HG03103 (cell line): ENCODE results near the gene AGPAT1.
"Not testable (repeated sequence)": the region's sequence is repeated elsewhere in the genome, so short reads cannot be mapped to it uniquely, and the experiment has no call there.

Experiments used
- ATAC-seq: cut with Tn5 transposase; IDR thresholded peaks from one replicate; pipeline ENCODE4 v1.9.1; 2021; ENCODE audit warnings: low read depth; ENCODE audit not compliant: unreplicated experiment

AGPAT1 gene

GRCh38 chr6:32151181-32151862 lies 24.6 kb downstream of the AGPAT1 start:
- ATAC-seq = no peak

- ATAC-seq = no peak
Measured at GRCh38 chr6:32149932-32150870, 25.7 kb downstream of the AGPAT1 start.

GRCh38 chr6:32149092-32149755 lies 26.7 kb downstream of the AGPAT1 start:
- no peak for ATAC-seq

- no peak for ATAC-seq
Measured at GRCh38 chr6:32148289-32149091, 27.4 kb downstream of the AGPAT1 start.

GRCh38 chr6:32147401-32148132 lies 28.3 kb downstream of the AGPAT1 start:
- no peak for ATAC-seq

GRCh38 chr6:32146687-32147086 lies 29.2 kb downstream of the AGPAT1 start:
- no peak for ATAC-seq

- no peak for ATAC-seq
Measured at GRCh38 chr6:32146287-32146686, 29.6 kb downstream of the AGPAT1 start.

GRCh38 chr6:32144238-32144637 lies 31.6 kb downstream of the AGPAT1 start:
- ATAC-seq = not testable (repeated sequence)

- no peak for ATAC-seq
Measured at GRCh38 chr6:32140420-32141046, 35.4 kb downstream of the AGPAT1 start.

- no peak for ATAC-seq
Measured at GRCh38 chr6:32139590-32139989, 36.3 kb downstream of the AGPAT1 start.

GRCh38 chr6:32137454-32137853 lies 38.4 kb downstream of the AGPAT1 start:
- ATAC-seq = no peak

GRCh38 chr6:32133786-32134185 lies 42.1 kb downstream of the AGPAT1 start:
- no peak for ATAC-seq

GRCh38 chr6:32132110-32132509 lies 43.8 kb downstream of the AGPAT1 start:
- no peak for ATAC-seq

GRCh38 chr6:32131439-32131948 lies 44.4 kb downstream of the AGPAT1 start:
- no peak for ATAC-seq

- peak; percentile 15 for ATAC-seq
Measured at GRCh38 chr6:32129297-32130088, 46.4 kb downstream of the AGPAT1 start.

GRCh38 chr6:32128751-32129296 lies 47.1 kb downstream of the AGPAT1 start:
- no peak for ATAC-seq

- ATAC-seq = peak; percentile 74
Measured at GRCh38 chr6:32127717-32128592, 47.9 kb downstream of the AGPAT1 start, which contains the start of gene ATF6B. ATF6B (minus strand) TSS chr6:32128246; CDS start chr6:32128207, 39 bp downstream.
